ENCODE results near the gene CCDC57. TPM values are rescaled to one million over a fixed set of nuclear protein-coding genes. Genes with fewer than 3 reads are reported as not detected.
A peak's percentile ranks its signal among the peaks of the same experiment; 100 is the strongest.

The CCDC57 gene
- total RNA-seq, 1 experiment from 2014 or later = 69.9 TPM

DNA sequence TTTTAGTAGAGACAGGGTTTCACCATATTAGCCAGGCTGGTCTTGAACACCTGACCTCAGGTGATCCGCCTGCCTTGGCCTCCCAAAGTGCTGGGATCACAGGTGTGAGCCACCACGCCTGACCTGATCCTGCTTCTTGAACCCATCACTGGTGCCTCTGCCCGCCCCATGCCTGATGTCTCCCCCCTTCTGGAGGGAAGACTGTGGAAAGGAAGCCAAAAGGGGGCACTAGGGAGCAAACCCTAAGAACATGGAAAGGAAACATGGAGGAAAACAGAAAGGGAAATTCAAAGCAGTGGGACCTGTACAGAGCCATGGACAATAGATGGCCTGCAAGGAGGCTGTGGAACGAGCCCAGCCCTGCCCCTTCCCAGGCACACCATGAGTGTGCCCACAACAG lies 83.5 kb downstream of the CCDC57 start:
- intact Hi-C loops (cut with micrococcal nuclease; ENCODE audit: unreplicated experiment) = no loop called here
- Mint-ChIP-seq H3K9me3 (ENCODE audit: low read depth, unreplicated experiment) (no peaks in the 10 kb centered on the region), H3K4me1 (ENCODE audit: low read depth, unreplicated experiment) (no peaks in the 10 kb centered on the region), H3K27ac (ENCODE audit: unreplicated experiment) (no peak overlapping the region), H3K4me3 (ENCODE audit: low read depth, unreplicated experiment) (no peak overlapping the region), H3K36me3 (ENCODE audit: insufficient read depth, unreplicated experiment) (peaks cover 5% of the 10 kb centered on the region), H3K27me3 (ENCODE audit: unreplicated experiment) (no peaks in the 10 kb centered on the region)
- no peak for DNase-seq
- no TSS peak for BruUV-seq (replicated peaks)
- TF ChIP-seq, protein P1, sequence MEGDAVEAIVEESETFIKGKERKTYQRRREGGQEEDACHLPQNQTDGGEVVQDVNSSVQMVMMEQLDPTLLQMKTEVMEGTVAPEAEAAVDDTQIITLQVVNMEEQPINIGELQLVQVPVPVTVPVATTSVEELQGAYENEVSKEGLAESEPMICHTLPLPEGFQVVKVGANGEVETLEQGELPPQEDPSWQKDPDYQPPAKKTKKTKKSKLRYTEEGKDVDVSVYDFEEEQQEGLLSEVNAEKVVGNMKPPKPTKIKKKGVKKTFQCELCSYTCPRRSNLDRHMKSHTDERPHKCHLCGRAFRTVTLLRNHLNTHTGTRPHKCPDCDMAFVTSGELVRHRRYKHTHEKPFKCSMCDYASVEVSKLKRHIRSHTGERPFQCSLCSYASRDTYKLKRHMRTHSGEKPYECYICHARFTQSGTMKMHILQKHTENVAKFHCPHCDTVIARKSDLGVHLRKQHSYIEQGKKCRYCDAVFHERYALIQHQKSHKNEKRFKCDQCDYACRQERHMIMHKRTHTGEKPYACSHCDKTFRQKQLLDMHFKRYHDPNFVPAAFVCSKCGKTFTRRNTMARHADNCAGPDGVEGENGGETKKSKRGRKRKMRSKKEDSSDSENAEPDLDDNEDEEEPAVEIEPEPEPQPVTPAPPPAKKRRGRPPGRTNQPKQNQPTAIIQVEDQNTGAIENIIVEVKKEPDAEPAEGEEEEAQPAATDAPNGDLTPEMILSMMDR (IDR thresholded peaks at IDR 0.05; ENCODE audit: unreplicated experiment) = peak; percentile 20
- CTCF ChIA-PET = no interaction called here

GRCh38 chr17:82128287-82128686 lies 84.4 kb downstream of the CCDC57 start:
- Mint-ChIP-seq H3K9me3 (ENCODE audit: low read depth, unreplicated experiment) (no peaks in the 10 kb centered on the region), H3K36me3 (ENCODE audit: insufficient read depth, unreplicated experiment) (peaks cover 5% of the 10 kb centered on the region), H3K4me3 (ENCODE audit: low read depth, unreplicated experiment) (no peak overlapping the region), H3K4me1 (ENCODE audit: low read depth, unreplicated experiment) (no peaks in the 10 kb centered on the region), H3K27me3 (ENCODE audit: unreplicated experiment) (no peaks in the 10 kb centered on the region), H3K27ac (ENCODE audit: unreplicated experiment) (no peak overlapping the region)
- no TSS peak for BruUV-seq (replicated peaks)
- DNase-seq = no peak
- intact Hi-C loops (cut with micrococcal nuclease; ENCODE audit: unreplicated experiment) = no loop called here
- CTCF ChIA-PET = no interaction called here
- TF ChIP-seq, protein P1 (IDR thresholded peaks at IDR 0.05; ENCODE audit: unreplicated experiment) = no peak

GRCh38 chr17:82127704-82128103 lies 84.9 kb downstream of the CCDC57 start:
- Mint-ChIP-seq H3K36me3 (ENCODE audit: insufficient read depth, unreplicated experiment) (peaks cover 5% of the 10 kb centered on the region), H3K9me3 (ENCODE audit: low read depth, unreplicated experiment) (no peaks in the 10 kb centered on the region), H3K4me3 (ENCODE audit: low read depth, unreplicated experiment) (no peak overlapping the region), H3K27me3 (ENCODE audit: unreplicated experiment) (no peaks in the 10 kb centered on the region), H3K27ac (ENCODE audit: unreplicated experiment) (no peak overlapping the region), H3K4me1 (ENCODE audit: low read depth, unreplicated experiment) (no peaks in the 10 kb centered on the region)
- TF ChIP-seq, protein P1 (IDR thresholded peaks at IDR 0.05; ENCODE audit: unreplicated experiment) = no peak
- intact Hi-C loops (cut with micrococcal nuclease; ENCODE audit: unreplicated experiment) = no loop called here
- no peak for DNase-seq
- BruUV-seq (replicated peaks) = no TSS peak
- CTCF ChIA-PET = no interaction called here

DNA sequence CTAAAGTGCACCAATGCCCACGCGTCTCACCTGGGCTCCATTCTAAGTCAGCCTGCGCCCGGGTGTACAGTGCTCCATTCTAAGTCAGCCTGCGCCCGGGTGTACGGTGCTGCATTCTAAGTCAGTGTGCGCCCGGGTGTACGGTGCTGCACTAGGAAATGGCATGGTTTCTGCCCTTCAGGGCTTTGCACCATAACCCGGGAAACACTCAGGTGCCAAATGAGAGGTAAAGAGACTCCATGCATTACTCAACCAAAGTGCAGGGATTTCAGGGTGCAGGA lies 85.4 kb downstream of the CCDC57 start:
- Mint-ChIP-seq H3K27me3 (ENCODE audit: unreplicated experiment) (no peaks in the 10 kb centered on the region), H3K4me1 (ENCODE audit: low read depth, unreplicated experiment) (no peaks in the 10 kb centered on the region), H3K27ac (ENCODE audit: unreplicated experiment) (no peak overlapping the region), H3K4me3 (ENCODE audit: low read depth, unreplicated experiment) (no peak overlapping the region), H3K36me3 (ENCODE audit: insufficient read depth, unreplicated experiment) (peaks cover 5% of the 10 kb centered on the region), H3K9me3 (ENCODE audit: low read depth, unreplicated experiment) (no peaks in the 10 kb centered on the region)
- BruUV-seq (replicated peaks) = no TSS peak
- DNase-seq = no peak
- TF ChIP-seq, protein P1 (IDR thresholded peaks at IDR 0.05; ENCODE audit: unreplicated experiment) = no peak
- intact Hi-C loops (cut with micrococcal nuclease; ENCODE audit: unreplicated experiment) = no loop called here
- CTCF ChIA-PET = interaction anchor here (0.6 kb wide), 1 partner anchor 9 kb away, joined by 4 read pairs; no protein-coding TSS in a partner anchor

All from Calu3 (cell line).